ENCODE data around the gene CEP170. TPM values are rescaled to one million over a fixed set of nuclear protein-coding genes. Genes with fewer than 3 reads are reported as not detected.
"Not testable (repeated sequence)": the region's sequence is repeated elsewhere in the genome, so short reads cannot be mapped to it uniquely, and the experiment has no call there.

CEP170 gene
- total RNA-seq, 1 experiment from 2014 or later, result 55.2 TPM

DNA sequence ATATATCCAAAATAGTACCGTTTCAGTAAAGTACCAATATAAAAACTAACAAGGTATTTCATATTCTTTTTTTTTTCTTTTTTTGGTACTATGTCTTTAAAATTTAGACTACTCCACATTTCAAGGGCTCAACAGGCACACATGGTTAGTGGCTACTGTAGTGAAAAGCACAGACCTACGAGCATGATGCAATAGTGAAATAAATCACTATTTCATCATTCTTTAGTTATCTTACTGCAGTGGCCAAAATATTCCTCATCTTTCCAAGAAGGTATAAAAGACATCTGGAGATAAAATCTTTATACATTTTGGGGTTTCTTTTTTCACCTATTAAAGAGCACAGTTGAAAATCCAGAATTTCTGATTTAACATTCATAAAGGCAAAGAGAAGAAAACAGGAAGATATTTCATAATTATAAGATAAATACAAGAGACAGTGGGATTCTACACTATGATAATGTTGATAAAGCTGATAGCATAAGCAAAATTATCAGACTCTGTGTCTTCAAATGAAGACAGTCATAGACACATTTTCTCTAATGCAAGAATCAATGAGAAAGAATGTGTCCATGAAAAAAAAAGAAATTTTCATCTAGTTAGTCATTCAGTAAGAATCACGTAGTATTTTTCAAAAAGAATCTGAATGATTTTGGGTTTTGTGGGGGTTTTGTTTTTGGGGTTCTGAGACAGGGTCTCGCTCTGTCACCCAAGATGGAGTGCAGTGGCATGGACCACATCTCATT lies 41.9 kb downstream of the CEP170 start:
- no peak overlapping the region for H3K4me2 ChIP-seq (ENCODE audit: low read length)
- no peak overlapping the region for H3K9ac ChIP-seq (ENCODE audit: low read length)
- no peaks in the 10 kb centered on the region for H4K20me1 ChIP-seq (ENCODE audit: insufficient read depth)
- H3K9me3 ChIP-seq (ENCODE audit: control insufficient read depth in 1 of 2, insufficient read depth in 1 of 2, low read depth in 1 of 2, low read length in 2 of 2), result no peaks in the 10 kb centered on the region
- intact Hi-C loops (cut with micrococcal nuclease), result no loop called here
- no peak overlapping the region for H2AFZ ChIP-seq (ENCODE audit: low read depth, low read length, poor library complexity, severe bottlenecking)
- no peak overlapping the region for H3K4me3 ChIP-seq (replicated peaks in 1 of 2; ENCODE audit: low read depth in 1 of 2, low read length in 2 of 2)
- H3K9me2 ChIP-seq (ENCODE audit: insufficient read depth), result no peaks in the 10 kb centered on the region
- DNase-seq (ENCODE audit: low read depth, low spot score) (no peak), ATAC-seq (no peak)
- H3K4me1 ChIP-seq (ENCODE audit: control insufficient read depth in 1 of 2, insufficient read depth in 2 of 2, low read length in 2 of 2), result no peaks in the 10 kb centered on the region
- peaks cover 16% of the 10 kb centered on the region; the same call in 1 of the 2 replicates for H3K79me2 ChIP-seq (ENCODE audit: insufficient read depth, low read length)
- ChIA-PET POLR2A (interaction anchor here (0.7 kb wide), 1 partner anchor 1288 kb away, joined by 6 read pairs; no protein-coding TSS in a partner anchor), CTCF (no interaction called here), RAD21 (ENCODE audit: low non-redundant PET in 1 of 2, low total read pairs in 2 of 2, uncharacterized antibody in 2 of 2, unreplicated experiment in 2 of 2) (no interaction called here)
- H3K36me3 ChIP-seq (ENCODE audit: control insufficient read depth in 1 of 2, insufficient read depth in 2 of 2, low read length in 2 of 2), result no peaks in the 10 kb centered on the region
- peak; percentile 60 for TF ChIP-seq CEBPB (IDR thresholded peaks at IDR 0.05; ENCODE audit: low read depth)
- TF ChIP-seq, protein P1, sequence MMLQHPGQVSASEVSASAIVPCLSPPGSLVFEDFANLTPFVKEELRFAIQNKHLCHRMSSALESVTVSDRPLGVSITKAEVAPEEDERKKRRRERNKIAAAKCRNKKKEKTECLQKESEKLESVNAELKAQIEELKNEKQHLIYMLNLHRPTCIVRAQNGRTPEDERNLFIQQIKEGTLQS (IDR thresholded peaks at IDR 0.05), result peak; percentile 17; the same call in 1 of the 2 replicates
- TF ChIP-seq RAD21 (IDR thresholded peaks at IDR 0.05; ENCODE audit: low read depth), result no peak
- no peaks in the 10 kb centered on the region for H3K27me3 ChIP-seq (ENCODE audit: insufficient read depth, low read length)
- H3K27ac ChIP-seq (ENCODE audit: low read depth, low read length), result no peak overlapping the region
- BruUV-seq (replicated peaks), result no TSS peak

DNA sequence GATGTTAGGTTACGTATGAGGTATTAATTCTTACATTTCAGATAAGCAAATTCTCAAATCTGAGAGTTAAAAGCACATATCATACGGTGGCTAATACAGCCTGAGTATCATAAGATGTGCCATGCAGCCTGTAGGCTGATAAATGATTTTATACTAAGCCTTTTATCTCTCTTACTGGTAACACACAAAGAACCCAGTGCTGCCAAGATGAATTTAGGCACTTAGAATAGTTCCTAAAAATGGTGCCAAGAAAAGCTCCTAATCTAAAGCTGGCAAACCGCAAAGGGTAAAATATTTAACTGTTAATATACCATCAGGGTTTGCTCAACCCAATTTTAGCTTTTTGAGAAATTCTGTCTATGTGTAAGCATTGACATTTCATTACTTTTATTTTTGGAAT lies 43.1 kb downstream of the CEP170 start:
- H3K4me3 ChIP-seq (replicated peaks in 1 of 2; ENCODE audit: low read depth in 1 of 2, low read length in 2 of 2); H3K9ac ChIP-seq (ENCODE audit: low read length); POLR2A ChIA-PET; H3K4me2 ChIP-seq (ENCODE audit: low read length); CTCF ChIA-PET; H4K20me1 ChIP-seq (ENCODE audit: insufficient read depth); H3K36me3 ChIP-seq (ENCODE audit: control insufficient read depth in 1 of 2, insufficient read depth in 2 of 2, low read length in 2 of 2); RAD21 ChIA-PET (ENCODE audit: low non-redundant PET in 1 of 2, low total read pairs in 2 of 2, uncharacterized antibody in 2 of 2, unreplicated experiment in 2 of 2); H3K79me2 ChIP-seq (ENCODE audit: insufficient read depth, low read length); H2AFZ ChIP-seq (ENCODE audit: low read depth, low read length, poor library complexity, severe bottlenecking); ATAC-seq; DNase-seq (ENCODE audit: low read depth, low spot score); H3K9me2 ChIP-seq (ENCODE audit: insufficient read depth); H3K9me3 ChIP-seq (ENCODE audit: control insufficient read depth in 1 of 2, insufficient read depth in 1 of 2, low read depth in 1 of 2, low read length in 2 of 2); intact Hi-C loops (cut with micrococcal nuclease); H3K4me1 ChIP-seq (ENCODE audit: control insufficient read depth in 1 of 2, insufficient read depth in 2 of 2, low read length in 2 of 2); BruUV-seq (replicated peaks); H3K27ac ChIP-seq (ENCODE audit: low read depth, low read length); H3K27me3 ChIP-seq (ENCODE audit: insufficient read depth, low read length): not testable (repeated sequence)

DNA sequence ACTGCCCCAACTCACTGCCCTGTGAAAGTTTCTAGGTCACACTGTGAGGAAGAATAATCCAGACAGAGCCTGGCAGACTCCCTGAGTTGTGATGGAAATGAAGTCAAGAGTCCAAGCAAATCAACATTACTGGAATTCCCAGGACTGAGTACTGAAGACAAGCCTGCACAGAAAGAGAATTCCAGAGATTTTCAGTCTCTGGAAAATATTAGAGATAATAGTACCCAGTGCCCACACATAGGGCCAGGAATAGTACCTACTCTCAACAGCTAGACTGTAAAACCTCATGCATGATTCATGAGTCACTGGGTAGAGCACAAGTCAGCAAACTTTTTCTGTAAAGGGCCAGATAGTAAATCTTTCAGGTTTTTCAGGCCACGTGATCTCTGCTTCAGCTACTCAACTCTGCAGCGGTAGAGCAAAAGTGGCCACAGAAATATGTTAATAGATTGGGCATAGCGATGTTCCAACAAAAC lies 50.0 kb downstream of the CEP170 start:
- H3K36me3 ChIP-seq (ENCODE audit: control insufficient read depth in 1 of 2, insufficient read depth in 2 of 2, low read length in 2 of 2); H3K9me2 ChIP-seq (ENCODE audit: insufficient read depth); intact Hi-C loops (cut with micrococcal nuclease); CTCF ChIA-PET; POLR2A ChIA-PET; H3K4me1 ChIP-seq (ENCODE audit: control insufficient read depth in 1 of 2, insufficient read depth in 2 of 2, low read length in 2 of 2); H3K27ac ChIP-seq (ENCODE audit: low read depth, low read length); H3K79me2 ChIP-seq (ENCODE audit: insufficient read depth, low read length); H3K9ac ChIP-seq (ENCODE audit: low read length); BruUV-seq (replicated peaks); ATAC-seq; DNase-seq (ENCODE audit: low read depth, low spot score); H3K4me2 ChIP-seq (ENCODE audit: low read length); H2AFZ ChIP-seq (ENCODE audit: low read depth, low read length, poor library complexity, severe bottlenecking); H3K27me3 ChIP-seq (ENCODE audit: insufficient read depth, low read length); H3K4me3 ChIP-seq (replicated peaks in 1 of 2; ENCODE audit: low read depth in 1 of 2, low read length in 2 of 2); H4K20me1 ChIP-seq (ENCODE audit: insufficient read depth); RAD21 ChIA-PET (ENCODE audit: low non-redundant PET in 1 of 2, low total read pairs in 2 of 2, uncharacterized antibody in 2 of 2, unreplicated experiment in 2 of 2); H3K9me3 ChIP-seq (ENCODE audit: control insufficient read depth in 1 of 2, insufficient read depth in 1 of 2, low read depth in 1 of 2, low read length in 2 of 2): not testable (repeated sequence)

DNA sequence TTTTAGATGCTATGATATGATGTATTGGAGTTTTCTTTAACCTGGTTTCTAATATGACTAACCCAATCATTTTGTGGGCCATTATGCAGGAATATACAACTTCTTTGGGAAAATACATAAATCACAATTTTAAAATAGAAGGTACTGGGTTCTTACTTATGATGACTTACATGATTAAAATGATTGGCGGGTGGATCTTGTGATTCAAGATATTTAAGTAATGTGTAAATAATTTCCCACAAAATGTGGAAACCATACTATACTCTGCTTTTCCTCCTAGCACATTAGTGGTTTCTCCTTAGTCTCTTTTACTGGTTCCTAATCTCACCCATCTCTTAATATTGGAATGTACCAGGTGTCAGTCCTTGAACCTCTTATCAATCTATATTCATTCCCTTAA lies 50.7 kb downstream of the CEP170 start:
- H3K9me2 ChIP-seq (ENCODE audit: insufficient read depth); RAD21 ChIA-PET (ENCODE audit: low non-redundant PET in 1 of 2, low total read pairs in 2 of 2, uncharacterized antibody in 2 of 2, unreplicated experiment in 2 of 2); DNase-seq (ENCODE audit: low read depth, low spot score); POLR2A ChIA-PET; ATAC-seq; H3K4me3 ChIP-seq (replicated peaks in 1 of 2; ENCODE audit: low read depth in 1 of 2, low read length in 2 of 2); H3K36me3 ChIP-seq (ENCODE audit: control insufficient read depth in 1 of 2, insufficient read depth in 2 of 2, low read length in 2 of 2); H2AFZ ChIP-seq (ENCODE audit: low read depth, low read length, poor library complexity, severe bottlenecking); H3K4me2 ChIP-seq (ENCODE audit: low read length); H3K4me1 ChIP-seq (ENCODE audit: control insufficient read depth in 1 of 2, insufficient read depth in 2 of 2, low read length in 2 of 2); H3K27ac ChIP-seq (ENCODE audit: low read depth, low read length); CTCF ChIA-PET; H4K20me1 ChIP-seq (ENCODE audit: insufficient read depth); intact Hi-C loops (cut with micrococcal nuclease); BruUV-seq (replicated peaks); H3K79me2 ChIP-seq (ENCODE audit: insufficient read depth, low read length); H3K9ac ChIP-seq (ENCODE audit: low read length); H3K9me3 ChIP-seq (ENCODE audit: control insufficient read depth in 1 of 2, insufficient read depth in 1 of 2, low read depth in 1 of 2, low read length in 2 of 2); H3K27me3 ChIP-seq (ENCODE audit: insufficient read depth, low read length): not testable (repeated sequence)
